HG02938 (cell line): Measurements from ENCODE around the gene FBXW2.
"Not testable (repeated sequence)": the region's sequence is repeated elsewhere in the genome, so short reads cannot be mapped to it uniquely, and the experiment has no call there.

Source experiments
- ATAC-seq: cut with Tn5 transposase; IDR thresholded peaks from one replicate; pipeline ENCODE4 v1.9.1; 2021; ENCODE audit warnings: mild to moderate bottlenecking, moderate library complexity; ENCODE audit not compliant: unreplicated experiment

FBXW2 gene

GRCh38 chr9:120792898-120793765 lies at the start of gene FBXW2:
Gene FBXW2 (minus strand): TSS chr9:120793416. CDS start chr9:120788258, 5,158 bp downstream.
- peak; percentile 88 for ATAC-seq

GRCh38 chr9:120841930-120842684 lies 48.9 kb upstream of the FBXW2 start:
- peak; percentile 15 for ATAC-seq

GRCh38 chr9:120839146-120839545 lies 45.9 kb upstream of the FBXW2 start:
- ATAC-seq: no peak

GRCh38 chr9:120837921-120838320 lies 44.7 kb upstream of the FBXW2 start:
- ATAC-seq: no peak

- no peak for ATAC-seq
Measured at GRCh38 chr9:120833325-120833724, 40.1 kb upstream of the FBXW2 start.

- no peak for ATAC-seq
Measured at GRCh38 chr9:120832807-120833206, 39.6 kb upstream of the FBXW2 start.

- ATAC-seq: no peak
Measured at GRCh38 chr9:120830865-120831264, 37.6 kb upstream of the FBXW2 start.

- ATAC-seq: no peak
Measured at GRCh38 chr9:120830151-120830550, 36.9 kb upstream of the FBXW2 start.

- ATAC-seq: no peak
Measured at GRCh38 chr9:120829650-120830049, 36.4 kb upstream of the FBXW2 start.

GRCh38 chr9:120820095-120820494 lies 26.9 kb upstream of the FBXW2 start:
- ATAC-seq: no peak

GRCh38 chr9:120818595-120818994 lies 25.4 kb upstream of the FBXW2 start:
- ATAC-seq: no peak

GRCh38 chr9:120815075-120815474 lies 21.9 kb upstream of the FBXW2 start:
- ATAC-seq: no peak

GRCh38 chr9:120808931-120809330 lies 15.7 kb upstream of the FBXW2 start:
- ATAC-seq: no peak

- ATAC-seq: no peak
Measured at GRCh38 chr9:120807607-120808379, 14.6 kb upstream of the FBXW2 start.

- ATAC-seq: not testable (repeated sequence)
Measured at GRCh38 chr9:120804784-120805363, 11.7 kb upstream of the FBXW2 start.

- ATAC-seq: no peak
Measured at GRCh38 chr9:120801441-120801840, 8.2 kb upstream of the FBXW2 start.

- ATAC-seq: no peak
Measured at GRCh38 chr9:120791161-120791560, 2.1 kb downstream of the FBXW2 start.

GRCh38 chr9:120787933-120788332 lies 5.3 kb downstream of the FBXW2 start:
- no peak for ATAC-seq

- no peak for ATAC-seq
Measured at GRCh38 chr9:120783602-120784047, 9.6 kb downstream of the FBXW2 start.

GRCh38 chr9:120781236-120781635 lies 12.0 kb downstream of the FBXW2 start:
- ATAC-seq: no peak

- no peak for ATAC-seq
Measured at GRCh38 chr9:120780367-120780766, 12.8 kb downstream of the FBXW2 start.
